GM21515 (cell line): ENCODE results near the gene CCDC60.

Source experiments
- ATAC-seq: cut with Tn5 transposase; IDR thresholded peaks from one replicate; pipeline ENCODE4 v1.9.1; 2021; ENCODE audit not compliant: unreplicated experiment

Gene CCDC60

GRCh38 chr12:119383206-119383605, 48.7 kb downstream of the CCDC60 start:
- ATAC-seq, result no peak

GRCh38 chr12:119384340-119384739, 49.8 kb downstream of the CCDC60 start:
- ATAC-seq, result no peak

GRCh38 chr12:119385659-119386058, 51.1 kb downstream of the CCDC60 start:
- ATAC-seq, result no peak

- no peak for ATAC-seq
Measured at GRCh38 chr12:119389687-119390086, 55.2 kb downstream of the CCDC60 start.

- ATAC-seq, result no peak
Measured at GRCh38 chr12:119391673-119392072, 57.1 kb downstream of the CCDC60 start.

- ATAC-seq, result no peak
Measured at GRCh38 chr12:119393677-119394076, 59.1 kb downstream of the CCDC60 start.

- no peak for ATAC-seq
Measured at GRCh38 chr12:119397540-119397939, 63.0 kb downstream of the CCDC60 start.

GRCh38 chr12:119398190-119398589, 63.7 kb downstream of the CCDC60 start:
- no peak for ATAC-seq

GRCh38 chr12:119399301-119399700, 64.8 kb downstream of the CCDC60 start:
- no peak for ATAC-seq

- ATAC-seq, result no peak
Measured at GRCh38 chr12:119406308-119406707, 71.8 kb downstream of the CCDC60 start.

GRCh38 chr12:119406811-119407210, 72.3 kb downstream of the CCDC60 start:
- ATAC-seq, result no peak

- ATAC-seq, result no peak
Measured at GRCh38 chr12:119409043-119409442, 74.5 kb downstream of the CCDC60 start.

GRCh38 chr12:119410396-119410795, 75.9 kb downstream of the CCDC60 start:
- ATAC-seq, result no peak

GRCh38 chr12:119412306-119412705, 77.8 kb downstream of the CCDC60 start:
- no peak for ATAC-seq

GRCh38 chr12:119412811-119413794, 78.6 kb downstream of the CCDC60 start:
- ATAC-seq, result no peak

GRCh38 chr12:119415714-119416113, 81.2 kb downstream of the CCDC60 start:
- ATAC-seq, result no peak

GRCh38 chr12:119417440-119417839, 82.9 kb downstream of the CCDC60 start:
- no peak for ATAC-seq

- ATAC-seq, result no peak
Measured at GRCh38 chr12:119419381-119419780, 84.9 kb downstream of the CCDC60 start.

- no peak for ATAC-seq
Measured at GRCh38 chr12:119423285-119423684, 88.8 kb downstream of the CCDC60 start.

GRCh38 chr12:119425623-119426022, 91.1 kb downstream of the CCDC60 start:
- no peak for ATAC-seq

GRCh38 chr12:119431151-119431550, 96.6 kb downstream of the CCDC60 start:
- ATAC-seq, result no peak

GRCh38 chr12:119432949-119433348, 98.4 kb downstream of the CCDC60 start:
- ATAC-seq, result no peak
